Fibroblast of skin of abdomen (primary cell): ENCODE results near the gene ALDH18A1. TPM values are rescaled to one million over a fixed set of nuclear protein-coding genes. Genes with fewer than 3 reads are reported as not detected.
"Not testable (repeated sequence)": the region's sequence is repeated elsewhere in the genome, so short reads cannot be mapped to it uniquely, and the experiment has no call there.

Experiments
- DNase-seq: peaks from one replicate; pipeline ENCODE4 v3.0.0-alpha.2; 2013
- polyA plus RNA-seq, 2 experiments: library from polyadenylated mRNA; unstranded; fragments of 120-200 nt; gene quantifications; one replicate each; pipeline ENCODE4 v1.2.1, GENCODE V29; 2013; ENCODE audit not compliant: insufficient read length in 2 of 2

The ALDH18A1 gene
- 95.7 TPM for polyA plus RNA-seq (2013, experiment 1 of 2; ENCODE audit: insufficient read length)
- 96.4 TPM for polyA plus RNA-seq (2013, experiment 2 of 2; ENCODE audit: insufficient read length)

DNA sequence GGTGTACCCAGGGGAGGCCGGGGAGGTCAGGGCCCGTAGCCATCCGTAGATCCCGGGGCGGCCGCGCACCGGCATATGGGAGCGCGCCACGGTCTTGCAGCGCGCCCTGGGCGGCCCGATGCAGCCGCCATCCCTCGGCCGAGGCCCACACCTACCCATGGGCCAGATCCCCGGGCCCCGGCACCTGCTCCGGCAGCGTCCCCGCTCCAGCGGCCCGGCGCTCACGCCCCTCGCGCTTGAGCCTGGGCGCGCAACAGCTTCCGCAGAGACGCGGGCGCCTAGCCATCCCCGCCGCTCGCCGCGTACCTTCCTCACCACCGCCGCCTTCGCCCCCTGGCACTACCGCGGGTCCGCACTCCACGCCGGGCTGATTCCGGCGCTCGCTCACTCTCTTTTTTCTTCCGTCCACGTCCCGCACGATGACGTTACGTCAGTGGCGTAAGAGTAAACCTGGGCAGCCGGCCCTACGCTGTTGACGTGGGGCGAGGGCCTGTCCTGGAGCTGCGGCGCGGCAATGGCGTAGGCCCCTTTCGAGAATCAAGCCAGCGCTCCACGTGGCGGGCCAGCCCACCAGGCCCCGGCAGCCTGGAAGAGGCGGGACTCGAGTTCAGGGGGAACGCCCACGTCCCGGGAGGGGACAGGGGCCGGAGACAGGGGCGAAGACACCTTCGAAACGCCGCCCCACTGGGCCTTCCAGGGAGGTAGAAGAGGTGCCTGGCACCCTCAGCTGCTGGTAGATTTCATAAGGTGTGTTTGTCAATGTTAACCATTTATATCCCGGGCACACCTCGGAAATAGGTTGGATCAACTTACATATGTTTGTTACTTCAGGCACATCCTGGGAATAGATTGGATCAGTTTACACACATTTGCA, at the start of gene ALDH18A1:
TSS of gene ALDH18A1 (minus strand) at position 421 of the 874 bp plus-strand sequence. CDS start 3,334 bp downstream, outside the sequence.
- DNase-seq, result peak; percentile 93

DNA sequence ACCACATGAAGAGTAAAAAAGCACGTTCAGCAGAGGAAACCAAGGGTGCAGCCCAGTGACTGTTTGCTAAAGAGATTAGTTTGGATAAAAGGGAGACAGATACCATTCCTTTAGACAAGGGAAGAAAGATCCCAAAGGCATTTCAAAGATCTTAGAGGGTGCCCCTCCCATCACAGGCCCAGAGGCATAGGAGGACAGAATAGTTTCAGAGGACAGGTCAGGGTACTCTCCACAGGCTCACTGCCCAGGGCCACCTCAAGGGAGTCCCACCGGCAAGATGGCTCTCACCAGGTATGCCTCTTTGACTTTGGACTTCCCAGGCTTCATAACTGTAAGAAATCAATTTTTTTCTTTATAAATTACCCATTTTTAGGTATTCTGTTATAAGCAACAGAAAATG, 41.9 kb upstream of the ALDH18A1 start:
- no peak for DNase-seq

DNA sequence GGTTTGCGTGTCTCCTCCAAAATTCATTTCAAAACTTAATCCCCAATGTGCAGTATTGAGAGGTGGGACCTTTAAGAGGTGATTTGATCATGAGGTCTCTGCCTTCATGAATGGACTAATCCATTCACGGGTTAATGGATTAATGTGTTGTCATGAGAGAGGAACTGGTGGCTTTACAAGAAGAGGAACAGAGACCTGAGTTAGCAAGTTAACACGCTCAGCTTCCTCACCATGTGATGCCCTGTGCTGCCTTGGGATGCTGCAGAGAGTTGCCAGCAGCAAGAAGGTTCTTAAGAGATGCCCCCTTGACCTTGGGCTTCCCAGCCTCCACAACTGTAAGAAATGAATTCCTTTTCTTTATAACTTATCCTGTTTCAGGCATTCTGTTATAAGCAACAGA, 40.9 kb upstream of the ALDH18A1 start:
- no peak for DNase-seq

DNA sequence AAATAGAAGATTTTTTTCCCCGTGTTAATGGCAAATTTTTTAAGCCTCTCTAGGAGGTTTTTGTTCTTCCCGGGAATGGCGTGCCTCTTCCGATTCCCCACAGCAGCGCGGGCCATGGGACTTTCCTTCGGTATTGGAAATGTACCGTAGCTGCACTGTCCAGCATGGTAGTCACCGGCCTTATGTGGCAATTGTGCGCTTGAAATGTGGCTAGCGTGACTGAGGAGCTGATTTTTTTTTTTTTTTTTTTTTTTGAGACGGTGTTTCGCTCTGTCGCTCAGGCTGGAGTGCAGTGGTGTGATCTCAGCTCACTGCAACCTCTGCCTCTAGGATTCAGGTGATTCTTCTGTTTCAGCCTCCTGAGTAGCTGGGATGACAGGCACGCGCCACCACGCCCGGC, 38.2 kb upstream of the ALDH18A1 start:
- no peak for DNase-seq

DNA sequence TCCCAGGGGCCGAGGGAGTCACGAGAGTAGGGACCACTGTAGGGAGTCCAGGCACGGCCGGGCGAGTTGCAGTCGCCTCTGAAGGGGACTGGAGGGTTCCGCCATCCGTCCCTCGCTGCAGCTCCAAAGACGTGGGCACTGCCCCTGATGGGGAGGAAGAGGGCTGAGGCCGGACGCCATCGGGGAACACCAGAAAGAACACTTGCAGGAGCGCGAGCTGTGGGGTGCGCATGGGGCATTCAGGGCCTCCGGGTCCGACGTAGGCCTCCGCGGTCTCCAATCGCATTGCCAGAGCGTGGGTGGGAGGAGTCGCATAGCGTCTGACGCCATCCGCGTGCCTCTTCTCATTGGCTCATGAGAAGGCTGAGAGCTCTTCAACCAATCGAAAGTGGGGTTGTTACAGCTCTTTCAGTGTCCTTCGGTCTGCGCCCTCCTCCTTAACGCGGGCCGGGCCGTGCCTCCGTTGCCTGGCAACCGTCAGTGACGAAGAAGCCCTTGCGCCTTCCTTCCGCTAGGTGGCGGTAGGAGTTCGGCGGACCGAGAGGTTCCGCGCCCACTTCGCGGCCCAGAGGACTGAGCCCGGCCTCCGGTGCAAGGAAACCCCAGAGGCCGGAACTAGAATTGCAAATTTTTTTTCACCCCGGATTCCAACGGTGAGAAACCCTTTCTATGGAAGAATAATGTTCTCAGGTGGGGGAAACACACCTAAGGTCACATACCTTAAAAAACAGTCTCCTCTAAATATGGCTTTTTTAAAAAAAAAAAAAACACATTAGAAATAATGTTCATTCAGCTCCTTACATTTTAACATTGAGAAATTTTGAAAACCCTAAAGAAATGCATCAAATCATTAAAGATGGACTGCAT, 37.4 kb upstream of the ALDH18A1 start, which contains the start of gene TCTN3:
TSS of gene TCTN3 (minus strand) at position 260 of the 867 bp plus-strand sequence. CDS start at position 232, 28 bp downstream.
- peak; percentile 100 for DNase-seq

DNA sequence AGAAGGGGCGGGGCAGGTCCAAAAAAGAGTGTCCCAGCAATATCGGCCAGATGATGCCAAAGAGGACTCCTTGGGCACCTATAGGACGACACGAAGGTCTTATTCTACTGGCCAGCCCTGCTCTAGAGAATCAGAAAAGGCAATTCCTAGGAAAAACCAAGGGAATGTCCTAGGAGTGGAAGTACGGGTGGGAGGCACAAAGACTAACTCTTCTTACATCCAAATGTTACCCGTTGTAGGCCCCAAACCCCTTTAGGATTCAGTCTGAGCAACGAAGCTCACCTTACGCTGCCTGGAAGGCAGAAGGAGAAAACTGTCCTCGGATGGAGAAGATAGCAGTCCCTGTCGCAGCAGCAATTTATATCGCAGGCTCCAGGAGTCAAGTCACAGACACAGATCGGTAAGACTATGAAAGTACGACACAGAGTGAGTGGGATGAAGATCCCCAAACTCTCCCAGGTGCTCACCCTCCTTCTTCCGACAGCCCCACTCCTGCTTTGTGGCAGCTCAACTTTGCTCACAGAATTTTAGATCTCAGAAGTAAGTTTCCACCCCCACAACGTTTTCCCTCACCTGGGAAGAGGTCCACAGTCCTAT, 36.7 kb upstream of the ALDH18A1 start:
- DNase-seq, result no peak

DNA sequence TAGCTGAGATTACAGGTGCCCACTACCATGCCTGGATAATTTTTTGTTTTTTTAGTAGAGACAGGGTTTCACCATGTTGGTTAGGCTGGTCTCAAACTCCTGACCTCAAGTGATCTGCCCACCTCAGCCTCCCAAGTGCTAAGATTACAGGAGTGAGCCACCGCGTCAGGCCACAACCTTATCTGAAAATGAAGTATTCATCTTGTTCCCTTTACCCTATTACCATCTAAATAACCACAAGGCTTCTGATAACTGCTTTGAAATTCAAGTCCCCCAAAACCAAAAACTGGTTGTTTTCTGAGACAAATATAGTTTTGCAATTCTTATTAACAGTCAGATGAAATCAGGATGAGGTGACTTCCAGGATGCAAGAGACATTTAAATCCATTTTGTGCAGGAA, 34.8 kb upstream of the ALDH18A1 start:
- no peak for DNase-seq

DNA sequence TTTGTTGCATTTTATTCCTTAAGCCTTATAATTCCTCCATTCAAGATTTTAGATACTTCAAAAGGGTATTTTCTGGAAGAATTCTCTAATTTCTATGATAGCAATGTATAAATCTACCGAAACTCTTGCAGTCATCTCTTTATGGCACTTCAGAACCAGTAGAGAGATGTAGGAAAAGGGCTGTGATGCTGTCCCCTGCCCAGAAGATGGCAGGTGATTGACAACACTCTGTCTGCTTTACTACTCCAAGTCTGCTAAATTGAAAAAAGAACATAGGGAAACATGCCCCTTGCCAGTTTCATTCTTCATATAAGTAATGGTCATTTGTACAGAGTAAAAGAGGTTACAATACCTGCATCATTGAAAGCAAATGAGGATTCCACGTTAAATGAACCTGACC, 32.1 kb upstream of the ALDH18A1 start:
- DNase-seq, result no peak

DNA sequence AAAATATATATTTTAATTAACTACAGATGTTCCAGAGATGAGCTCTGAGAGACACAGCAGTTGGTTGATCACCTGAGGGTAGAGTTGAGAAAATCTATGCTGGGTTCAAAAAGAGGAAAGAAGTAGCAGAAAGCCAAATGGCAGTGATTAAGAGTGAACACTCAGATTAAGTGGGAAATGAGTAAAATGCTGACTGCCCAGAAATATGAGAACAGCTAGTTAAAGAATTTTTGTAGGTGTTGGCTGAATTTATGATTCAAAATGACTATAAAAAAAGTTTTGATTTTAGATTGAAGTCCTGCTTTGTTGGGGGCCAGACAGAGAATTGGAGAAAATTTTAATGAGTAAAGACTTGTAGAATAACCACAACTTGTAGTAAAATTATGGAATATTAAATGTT, 27.5 kb upstream of the ALDH18A1 start:
- no peak for DNase-seq

DNA sequence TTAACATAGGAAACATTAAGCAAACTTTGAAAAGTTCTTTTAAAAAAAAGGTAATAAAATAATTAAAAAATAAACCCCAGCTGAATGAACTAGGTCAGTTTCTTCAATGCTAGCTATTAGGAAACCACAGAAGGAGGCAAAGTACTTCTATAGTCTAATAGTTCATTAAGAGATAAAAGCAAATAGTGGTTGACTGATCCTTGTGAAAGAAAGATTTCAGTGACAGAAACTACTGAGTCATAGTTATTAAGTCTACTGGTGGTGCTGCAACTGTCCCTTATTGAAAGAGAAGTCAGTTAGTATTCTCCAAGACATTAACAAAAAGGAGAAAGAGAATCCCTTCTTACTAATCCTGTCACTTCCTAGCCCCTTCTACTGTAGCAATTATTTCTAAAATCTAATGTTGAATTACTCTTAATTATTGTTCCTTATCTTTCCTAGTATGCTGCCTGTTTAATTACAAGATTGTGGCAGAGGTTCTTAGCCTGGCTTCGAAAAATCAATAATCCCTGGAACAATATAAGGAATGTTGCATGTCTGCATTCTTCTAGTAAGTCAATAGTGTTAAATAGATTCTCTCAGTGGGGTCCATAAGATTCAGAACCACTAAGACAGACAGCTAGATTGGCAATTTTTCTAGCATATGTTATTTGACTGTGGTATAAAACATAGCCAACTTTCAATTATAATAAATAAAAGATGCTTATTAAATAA, 19.0 kb upstream of the ALDH18A1 start:
- no peak for DNase-seq

DNA sequence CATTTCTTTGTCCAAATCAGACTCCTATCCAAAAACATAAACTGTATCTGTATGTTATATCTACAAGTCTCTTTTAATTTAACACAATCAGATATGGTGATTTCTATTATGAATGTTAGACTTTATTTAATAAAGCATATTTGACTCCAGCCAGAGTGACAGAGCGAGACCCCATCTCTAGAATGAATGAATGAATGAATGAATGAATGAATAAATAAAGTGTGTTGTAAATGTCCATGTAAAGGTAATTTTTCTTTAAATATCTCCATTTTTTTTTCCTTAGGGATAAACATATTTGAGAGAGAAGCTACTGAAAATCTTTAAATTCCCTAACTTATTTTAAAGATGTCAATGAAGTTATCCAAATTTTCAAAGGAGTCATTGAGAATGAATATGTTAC, 18.1 kb upstream of the ALDH18A1 start:
- DNase-seq, result no peak

DNA sequence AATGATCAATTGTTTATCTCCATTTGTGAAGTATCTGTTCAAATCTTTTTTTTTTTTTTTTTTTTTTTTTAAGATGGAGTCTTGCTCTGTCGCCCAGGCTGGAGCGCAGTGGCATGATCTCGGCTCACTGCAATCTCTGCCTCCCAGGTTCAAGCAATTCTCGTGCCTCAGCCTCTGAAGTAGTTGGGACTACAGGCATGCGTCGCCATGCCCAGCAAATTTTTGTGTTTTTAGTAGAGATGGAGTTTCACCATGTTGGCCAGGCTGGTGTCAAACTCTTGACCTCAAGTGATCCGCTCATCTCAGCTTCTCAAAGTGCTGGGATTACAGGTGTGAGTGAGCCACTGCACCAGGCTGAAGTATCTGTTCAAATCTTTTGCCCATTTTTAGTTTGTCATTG, 16.1 kb upstream of the ALDH18A1 start:
- DNase-seq, result not testable (repeated sequence)

DNA sequence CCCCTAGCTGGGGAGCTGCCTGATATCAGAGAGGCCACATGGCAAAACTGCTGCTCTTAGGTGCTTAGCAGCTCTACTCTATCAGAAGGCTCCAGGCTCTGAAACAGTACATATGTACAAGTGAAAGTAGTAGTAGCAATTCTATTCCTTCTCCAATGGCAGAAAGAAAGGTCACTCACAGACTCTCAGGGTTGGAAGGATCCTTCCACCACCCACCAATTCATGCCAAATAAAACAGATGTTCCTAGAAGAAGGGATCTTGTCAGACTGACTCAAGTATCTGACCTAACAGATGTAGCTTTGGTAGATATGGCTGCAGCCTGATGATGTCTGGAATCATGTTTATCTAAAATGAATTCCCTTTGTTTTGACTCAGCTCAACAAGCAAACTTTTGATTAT, 8.0 kb upstream of the ALDH18A1 start:
- no peak for DNase-seq

DNA sequence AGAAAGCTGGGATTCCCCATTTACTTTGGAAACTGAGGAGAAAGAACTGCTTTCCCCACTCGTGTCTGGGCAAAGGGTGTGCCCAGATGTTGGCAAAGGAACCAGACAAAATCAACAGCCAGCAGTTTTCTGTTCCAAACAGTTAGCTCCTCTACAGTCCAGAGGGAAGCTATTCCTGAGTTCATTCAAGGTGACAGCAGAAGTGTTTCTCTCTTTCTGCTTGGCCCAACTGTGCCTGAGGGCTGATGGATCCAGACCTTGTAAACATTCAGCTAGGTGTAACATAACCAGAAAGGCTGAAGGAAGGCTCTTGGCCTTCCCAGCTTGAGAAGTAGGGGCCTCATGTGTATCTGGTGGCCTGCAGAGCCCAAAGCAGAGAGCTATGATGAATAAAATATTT, 7.0 kb upstream of the ALDH18A1 start:
- DNase-seq, result no peak

DNA sequence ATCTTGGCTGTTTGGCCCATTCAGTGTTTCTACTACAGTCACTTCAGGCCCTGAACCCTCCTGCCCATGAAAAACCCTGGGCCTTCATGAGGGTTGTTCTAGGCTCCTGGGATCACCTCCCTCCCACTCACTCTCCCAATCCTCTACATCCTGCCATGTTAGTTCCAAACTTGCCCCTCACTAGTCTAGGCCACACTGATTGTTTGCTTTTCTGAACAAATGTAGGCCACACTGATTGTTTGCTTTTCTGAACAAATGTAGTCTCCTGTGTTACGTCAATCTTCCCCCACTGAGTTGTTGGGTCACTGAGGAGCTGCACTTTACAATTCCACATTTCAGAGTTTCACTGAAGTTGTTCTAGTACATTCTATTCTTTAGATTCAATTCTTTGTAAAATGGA, 5.3 kb upstream of the ALDH18A1 start:
- no peak for DNase-seq

DNA sequence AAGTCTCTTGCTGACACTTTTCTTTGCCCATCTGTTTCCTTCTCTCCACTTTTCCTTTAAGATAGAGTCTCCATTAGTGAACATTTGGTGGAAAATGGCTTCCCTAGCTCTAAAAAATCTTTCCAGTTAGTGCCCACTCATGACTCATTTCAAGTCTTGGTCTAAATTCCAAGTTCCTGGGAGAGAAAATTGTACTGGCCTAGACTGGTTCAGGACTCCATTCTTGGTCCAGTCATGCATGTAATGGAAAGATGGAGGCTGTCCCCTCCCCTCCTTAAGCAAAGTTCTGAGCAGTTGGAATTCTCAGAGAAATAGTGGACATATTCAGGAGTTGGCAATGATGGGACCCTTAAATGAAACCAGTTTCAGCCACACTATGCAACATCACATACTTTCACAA, 3.8 kb upstream of the ALDH18A1 start:
- DNase-seq, result peak; percentile 28

DNA sequence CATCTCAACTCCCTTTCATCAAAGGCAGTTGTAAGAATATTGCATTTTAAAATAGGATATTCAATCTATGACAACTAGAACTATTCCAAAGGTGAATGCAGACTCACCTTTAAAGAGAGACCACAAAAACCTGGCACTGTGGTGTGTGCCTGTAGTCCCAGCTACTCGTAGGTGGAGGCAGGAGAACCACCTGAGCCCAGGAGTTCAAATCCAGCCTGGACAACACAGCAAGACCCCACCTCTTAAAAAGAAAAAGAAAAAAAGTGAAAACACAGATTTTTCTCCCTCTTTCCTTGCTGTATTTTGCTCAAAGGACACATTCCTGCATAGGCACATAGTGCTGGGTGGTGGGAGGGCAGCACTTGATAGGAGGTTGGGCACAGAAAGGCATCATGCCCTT, 739 bp upstream of the ALDH18A1 start:
- no peak for DNase-seq

DNA sequence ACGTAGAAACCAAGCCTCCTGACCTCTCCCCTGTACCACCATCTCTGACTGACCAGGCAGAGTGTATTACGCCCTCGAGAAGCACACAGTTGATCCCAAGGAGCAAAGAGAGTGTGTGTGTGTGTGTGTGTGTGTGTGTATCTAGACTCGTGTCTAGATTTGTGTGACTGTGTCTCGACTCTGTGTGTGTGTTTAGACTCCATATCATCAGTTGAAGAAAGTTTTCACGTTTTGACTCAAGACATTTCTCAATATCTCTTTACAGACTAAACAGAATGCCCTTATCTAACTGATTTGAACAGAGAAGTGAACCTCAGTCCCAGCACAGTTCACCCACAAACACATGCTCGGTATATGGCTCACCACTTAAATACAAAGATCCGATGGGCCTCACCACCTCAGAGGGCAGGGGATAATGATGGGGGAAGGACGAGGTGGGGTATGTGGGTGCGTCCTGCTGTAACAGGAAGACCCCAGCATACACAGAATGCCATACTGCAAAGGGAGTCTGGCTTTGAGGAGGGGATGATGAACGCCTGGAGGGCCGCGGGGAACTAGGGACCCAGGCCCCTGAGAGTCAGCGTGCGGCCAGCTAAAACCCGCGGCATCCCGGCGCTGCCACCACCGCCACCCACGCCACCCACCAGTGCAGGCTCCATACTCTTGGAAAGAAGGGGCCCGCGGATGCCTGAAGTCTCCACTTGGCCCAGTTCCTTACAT, 780 bp downstream of the ALDH18A1 start:
- peak; percentile 7 for DNase-seq

DNA sequence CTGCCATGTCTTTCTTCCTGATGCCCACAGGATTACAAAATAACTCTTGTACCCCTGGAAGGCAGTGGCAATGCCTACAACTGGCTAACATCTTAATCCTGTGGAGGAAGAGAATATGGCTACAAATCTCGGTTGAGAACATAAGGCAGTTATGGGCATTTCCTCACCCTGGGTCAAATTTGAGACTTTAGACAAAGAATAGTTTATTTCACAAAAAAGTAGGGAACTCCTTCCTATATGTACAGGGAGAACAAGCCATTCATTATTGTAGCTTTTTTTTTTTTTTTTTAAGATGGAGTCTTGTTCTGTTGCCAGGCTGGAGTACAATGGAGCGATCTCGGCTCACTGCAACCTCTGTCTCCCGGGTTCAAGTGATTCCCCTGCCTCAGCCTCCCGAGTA, 2.6 kb downstream of the ALDH18A1 start:
- DNase-seq, result no peak

DNA sequence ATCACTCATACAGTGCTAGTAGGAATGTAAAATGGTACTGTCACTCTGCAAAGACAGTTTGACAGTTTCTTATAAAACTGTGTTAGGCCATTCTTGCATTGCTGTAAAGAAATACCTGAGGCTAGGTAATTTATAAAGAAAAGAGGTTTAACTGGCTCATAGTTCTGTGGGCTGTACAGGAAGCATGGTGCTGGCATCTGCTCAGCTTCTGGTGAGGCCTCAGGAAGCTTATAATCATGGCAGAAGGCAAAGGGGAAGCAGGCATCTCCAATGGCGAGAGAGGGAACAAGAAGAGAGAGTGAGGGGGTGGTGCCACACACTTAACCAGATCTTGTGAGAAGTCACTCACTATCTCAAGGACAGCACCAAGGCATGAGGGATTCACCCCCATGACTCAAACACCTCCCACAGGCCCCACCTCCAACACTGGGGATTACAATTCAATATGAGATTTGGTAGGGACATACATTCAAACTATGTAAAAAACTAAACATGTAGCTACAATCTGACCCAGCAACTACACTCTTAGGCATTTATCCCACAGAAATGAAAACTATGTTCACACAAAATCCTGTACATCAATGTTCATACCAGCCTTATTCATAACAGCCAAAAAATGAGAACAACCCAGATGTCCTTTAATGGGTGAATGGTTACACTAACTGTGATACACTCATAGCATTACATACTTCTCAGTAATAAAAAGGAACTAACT, 5.0 kb downstream of the ALDH18A1 start:
- peak; percentile 54 for DNase-seq

DNA sequence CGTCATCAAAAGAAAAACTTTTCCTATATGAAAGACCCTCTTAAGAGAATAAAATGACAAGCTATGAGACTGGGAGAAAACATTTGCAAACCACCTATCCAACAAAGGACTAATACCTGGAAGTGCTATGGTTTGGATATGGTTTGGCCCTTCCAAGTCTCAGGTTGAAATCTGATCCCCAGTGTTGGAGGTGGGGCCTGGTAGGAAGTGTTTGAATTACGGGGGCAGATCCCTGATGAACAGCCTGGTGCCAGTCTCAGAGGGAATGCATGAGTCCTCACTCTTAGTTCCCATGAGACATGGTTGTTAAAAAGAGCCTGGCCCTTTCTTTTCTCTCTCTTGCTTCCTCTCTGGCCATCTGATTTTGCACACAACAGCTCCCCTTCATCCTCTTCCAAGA, 6.3 kb downstream of the ALDH18A1 start:
- no peak for DNase-seq
